HFF-Myc (cell line): ENCODE results near the gene ANKS1B.
A peak's percentile ranks its signal among the peaks of the same experiment; 100 is the strongest.

Experiments
- DNase-seq: peaks from one replicate; pipeline ENCODE4 v3.0.0-alpha.2; 2011; ENCODE audit warnings: low read depth; ENCODE audit errors: extremely low read depth
- H3K4me3 ChIP-seq: replicated peaks from 2 replicates; pipeline ENCODE4 v1.5.1; 2011; ENCODE audit warnings: low read depth, mild to moderate bottlenecking, control low read depth, low read length
- TF ChIP-seq, protein P1 (sequence below): IDR thresholded peaks from 2 replicates; pipeline ENCODE4 v1.5.1; 2012; ENCODE audit warnings: mild to moderate bottlenecking, low read depth, low read length, control low read depth; ENCODE audit errors: missing control alignments

ANKS1B gene

GRCh38 chr12:99004799-99005466 lies 979.8 kb downstream of the ANKS1B start:
- TF ChIP-seq, protein P1, sequence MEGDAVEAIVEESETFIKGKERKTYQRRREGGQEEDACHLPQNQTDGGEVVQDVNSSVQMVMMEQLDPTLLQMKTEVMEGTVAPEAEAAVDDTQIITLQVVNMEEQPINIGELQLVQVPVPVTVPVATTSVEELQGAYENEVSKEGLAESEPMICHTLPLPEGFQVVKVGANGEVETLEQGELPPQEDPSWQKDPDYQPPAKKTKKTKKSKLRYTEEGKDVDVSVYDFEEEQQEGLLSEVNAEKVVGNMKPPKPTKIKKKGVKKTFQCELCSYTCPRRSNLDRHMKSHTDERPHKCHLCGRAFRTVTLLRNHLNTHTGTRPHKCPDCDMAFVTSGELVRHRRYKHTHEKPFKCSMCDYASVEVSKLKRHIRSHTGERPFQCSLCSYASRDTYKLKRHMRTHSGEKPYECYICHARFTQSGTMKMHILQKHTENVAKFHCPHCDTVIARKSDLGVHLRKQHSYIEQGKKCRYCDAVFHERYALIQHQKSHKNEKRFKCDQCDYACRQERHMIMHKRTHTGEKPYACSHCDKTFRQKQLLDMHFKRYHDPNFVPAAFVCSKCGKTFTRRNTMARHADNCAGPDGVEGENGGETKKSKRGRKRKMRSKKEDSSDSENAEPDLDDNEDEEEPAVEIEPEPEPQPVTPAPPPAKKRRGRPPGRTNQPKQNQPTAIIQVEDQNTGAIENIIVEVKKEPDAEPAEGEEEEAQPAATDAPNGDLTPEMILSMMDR: no peak
- no peak for DNase-seq

GRCh38 chr12:99002731-99003130 lies 982.0 kb downstream of the ANKS1B start:
- TF ChIP-seq, protein P1: no peak
- no peak for DNase-seq
- no peak overlapping the region for H3K4me3 ChIP-seq

More at GRCh38 chr12:99004799-99005466, 979.8 kb downstream of the ANKS1B start:
- no peak overlapping the region for H3K4me3 ChIP-seq

GRCh38 chr12:99002156-99002555 lies 982.6 kb downstream of the ANKS1B start:
- no peak for DNase-seq
- TF ChIP-seq, protein P1: no peak
- no peak overlapping the region for H3K4me3 ChIP-seq

DNA sequence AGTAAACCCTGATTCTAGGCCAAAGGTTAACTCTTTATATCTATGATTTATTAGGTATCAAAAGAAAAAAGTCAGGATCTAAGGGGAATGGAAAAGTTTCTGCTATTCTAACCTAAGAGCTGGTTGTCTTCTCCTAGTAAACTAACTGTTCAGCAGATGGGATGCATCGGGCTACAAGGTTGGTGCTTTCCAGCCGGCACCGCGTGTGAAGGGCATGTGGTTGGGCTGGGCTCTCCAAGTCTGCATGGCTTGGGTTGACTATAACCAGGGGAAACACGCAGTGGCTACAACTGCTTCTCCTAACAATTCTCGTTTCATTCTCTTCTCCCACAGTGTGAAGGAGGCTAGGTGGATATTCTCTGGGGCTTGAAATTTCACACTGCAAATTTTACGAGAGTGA lies 985.2 kb downstream of the ANKS1B start:
- TF ChIP-seq, protein P1: no peak
- H3K4me3 ChIP-seq: no peak overlapping the region
- DNase-seq: no peak

- TF ChIP-seq, protein P1: peak; percentile 21
- peak; percentile 22 for DNase-seq
- no peak overlapping the region for H3K4me3 ChIP-seq
Observed at GRCh38 chr12:98998697-98999299, 985.9 kb downstream of the ANKS1B start.

DNA sequence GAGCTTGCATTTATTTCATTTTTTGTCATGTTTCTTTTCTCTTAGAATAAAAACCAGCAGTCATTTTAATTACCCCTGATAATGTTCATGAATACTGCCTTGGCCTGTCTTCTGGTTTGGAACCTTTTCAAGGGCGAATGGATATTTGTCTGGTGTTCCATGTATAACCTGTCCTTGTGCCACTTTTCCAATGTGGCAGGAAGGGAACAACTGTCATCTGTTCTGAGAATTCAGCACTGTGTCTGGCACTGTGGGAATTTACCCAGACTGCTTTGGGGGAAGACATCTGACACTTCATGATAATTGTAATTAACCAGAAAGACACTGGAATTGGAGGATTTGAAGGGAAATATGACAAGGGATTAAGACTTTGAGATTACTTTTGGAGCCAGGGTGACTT lies 986.8 kb downstream of the ANKS1B start:
- no peak overlapping the region for H3K4me3 ChIP-seq
- TF ChIP-seq, protein P1: no peak
- DNase-seq: no peak
